HG03565 (cell line): ENCODE data around the gene PRDM5.

ENCODE experiments used
- ATAC-seq: cut with Tn5 transposase; IDR thresholded peaks from one replicate; pipeline ENCODE4 v1.9.1; 2021; ENCODE audit warnings: mild to moderate bottlenecking, moderate library complexity; ENCODE audit not compliant: unreplicated experiment

Gene PRDM5

DNA sequence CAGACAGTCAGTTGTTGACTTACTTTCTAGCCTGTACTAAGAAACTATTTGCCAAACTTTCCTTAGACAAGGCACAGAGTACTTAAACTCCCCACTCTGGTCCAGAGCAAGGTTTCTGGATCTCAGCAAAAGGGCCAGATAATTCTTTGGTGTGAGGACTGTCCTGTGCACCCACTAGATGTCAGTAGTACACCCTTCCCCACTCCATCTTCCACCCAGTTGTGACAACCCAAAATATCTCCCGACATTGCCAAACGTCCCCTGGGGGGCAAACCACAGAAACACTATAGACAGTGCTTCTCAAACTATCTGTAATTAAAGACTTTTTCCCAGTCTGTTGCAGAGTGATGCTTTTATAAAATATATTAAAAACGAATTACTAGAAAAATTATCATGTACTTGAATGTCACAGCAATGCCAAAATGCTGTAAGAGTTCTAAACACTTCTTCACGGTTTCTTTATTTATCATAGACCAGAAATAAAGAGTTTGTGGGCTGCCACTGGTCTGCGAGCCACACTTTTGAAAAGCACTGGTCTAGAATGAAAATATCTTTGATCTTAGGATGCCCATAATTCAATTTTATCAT is 203.5 kb downstream of the PRDM5 start:
- ATAC-seq: peak; percentile 79

GRCh38 chr4:120716346-120716745 is 206.2 kb downstream of the PRDM5 start:
- ATAC-seq: no peak

DNA sequence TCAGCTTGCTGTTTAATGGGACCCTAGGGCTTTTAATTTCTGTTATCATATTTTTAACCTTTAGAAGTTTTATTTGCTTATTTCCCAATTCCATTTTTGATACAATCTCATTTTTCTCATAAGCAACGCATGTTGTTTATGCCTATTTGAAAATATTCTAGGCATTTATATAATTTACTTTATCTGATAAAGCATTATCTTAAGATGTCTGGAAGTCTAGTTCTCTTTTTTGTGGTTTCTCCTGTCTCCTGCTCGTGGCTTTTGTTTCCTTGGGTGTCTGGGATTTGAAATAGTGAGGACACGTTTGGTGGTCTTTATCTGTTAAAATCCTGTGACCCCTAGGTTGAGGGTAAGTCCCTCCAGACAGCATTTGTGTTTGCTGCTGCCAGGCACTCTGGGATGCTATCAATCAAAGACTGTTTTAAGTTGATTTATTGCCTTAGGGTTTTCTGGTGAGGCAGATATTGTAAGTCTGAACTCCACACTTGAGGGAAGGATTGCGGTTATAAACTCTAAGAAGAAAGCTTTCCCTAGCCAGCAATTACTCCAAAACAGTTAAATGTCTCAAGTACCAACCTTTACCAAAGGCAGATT is 208.0 kb downstream of the PRDM5 start:
- no peak for ATAC-seq

GRCh38 chr4:120709991-120710390 is 212.5 kb downstream of the PRDM5 start:
- no peak for ATAC-seq

- ATAC-seq: no peak
These were observed 218.0 kb downstream of the PRDM5 start for GRCh38 chr4:120704538-120704937.

- ATAC-seq: no peak
These were observed 218.6 kb downstream of the PRDM5 start for GRCh38 chr4:120703908-120704307.

DNA sequence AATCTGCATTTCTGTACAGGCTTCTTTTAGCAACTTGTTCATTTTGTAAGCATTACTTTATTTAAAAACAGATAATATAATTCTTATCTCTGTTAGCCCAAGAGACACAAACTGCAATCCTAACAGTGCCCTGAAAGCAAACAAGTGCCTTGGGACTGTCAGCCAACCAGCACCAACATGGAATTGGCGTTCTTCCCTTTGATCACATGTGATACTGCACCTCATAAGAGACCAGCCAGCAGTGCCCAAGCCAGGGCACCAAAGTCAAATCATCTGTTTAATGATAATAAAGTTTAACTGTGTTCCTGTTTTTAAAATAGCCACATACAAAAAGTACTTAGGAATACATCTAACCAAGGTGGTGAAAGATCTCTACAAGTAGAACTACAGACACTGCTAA is 223.2 kb downstream of the PRDM5 start:
- ATAC-seq: no peak

DNA sequence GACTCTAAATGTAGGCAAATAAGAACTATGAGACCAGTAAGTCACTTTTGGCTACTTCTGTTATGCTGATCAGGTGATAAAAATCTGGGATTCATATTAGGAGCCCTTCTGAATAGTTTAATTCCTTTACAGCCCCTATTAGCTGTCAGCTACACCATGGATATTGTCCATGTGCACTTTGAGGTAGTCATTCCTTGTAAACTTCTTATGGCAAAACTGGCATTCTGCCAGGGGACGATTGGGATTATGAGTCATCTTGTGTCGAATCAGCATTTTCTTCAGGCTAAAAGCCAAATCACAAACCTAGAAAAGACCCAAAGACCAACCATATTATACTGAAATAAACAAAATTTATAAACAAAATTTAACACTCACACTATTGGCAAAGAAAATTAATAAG is 227.6 kb downstream of the PRDM5 start:
- ATAC-seq: no peak

DNA sequence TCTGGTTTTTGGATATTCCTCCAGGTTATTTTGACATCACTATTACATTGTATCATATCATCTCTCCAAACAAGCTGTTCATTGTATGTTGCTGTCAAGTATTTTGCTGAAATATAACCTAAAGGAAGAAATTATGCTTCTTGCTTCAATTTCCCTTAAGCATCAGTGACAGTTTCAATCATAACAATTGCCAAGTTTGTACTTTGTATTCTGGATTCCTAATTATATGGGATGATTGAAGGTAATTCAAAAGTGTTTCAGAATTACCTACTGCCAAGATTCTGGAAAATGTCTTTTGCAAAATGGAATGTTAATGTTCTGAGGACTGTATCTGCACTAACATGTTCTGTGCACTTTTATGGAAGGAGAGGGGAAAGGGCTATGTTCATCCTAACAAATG is 228.7 kb downstream of the PRDM5 start:
- no peak for ATAC-seq

DNA sequence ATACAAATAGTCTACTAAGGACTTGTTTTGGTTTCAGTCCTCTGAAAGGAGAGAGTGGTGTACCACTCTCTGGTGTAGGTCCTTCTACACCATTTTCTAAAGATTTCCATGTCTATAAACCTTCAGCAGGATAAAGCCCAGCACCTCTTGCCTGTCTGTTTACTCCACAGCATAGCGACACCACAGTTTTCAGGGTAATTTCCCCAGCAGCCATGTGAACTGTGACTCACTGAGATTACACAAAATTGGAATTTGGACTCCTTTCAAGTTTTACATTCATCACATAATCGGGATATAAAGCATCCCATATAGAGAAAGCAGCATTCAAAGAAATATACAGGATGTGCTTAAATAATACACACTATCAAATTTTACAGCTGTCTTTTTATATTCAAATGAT is 229.6 kb downstream of the PRDM5 start:
- no peak for ATAC-seq

GRCh38 chr4:120691536-120691935 is 231.0 kb downstream of the PRDM5 start:
- ATAC-seq: no peak

DNA sequence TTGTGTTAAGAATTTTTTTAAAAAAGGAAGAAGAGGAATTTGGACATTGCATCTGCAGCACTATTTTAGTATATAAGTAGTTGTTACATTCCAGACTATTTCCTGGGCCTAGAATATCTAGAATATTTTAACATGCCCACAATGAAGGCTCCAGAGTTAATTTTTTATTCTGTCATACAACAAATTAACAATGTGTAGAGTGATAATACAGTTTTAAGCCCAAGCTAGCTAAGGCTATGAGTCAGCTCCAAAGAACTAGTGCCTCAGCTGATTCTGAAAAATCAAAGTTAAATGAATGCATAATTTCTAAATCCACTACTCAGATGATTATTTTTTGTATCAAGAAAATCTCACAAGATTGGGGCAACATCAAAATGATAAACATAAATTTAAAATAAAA is 231.4 kb downstream of the PRDM5 start:
- no peak for ATAC-seq

GRCh38 chr4:120688791-120689190 is 233.7 kb downstream of the PRDM5 start:
- ATAC-seq: no peak

DNA sequence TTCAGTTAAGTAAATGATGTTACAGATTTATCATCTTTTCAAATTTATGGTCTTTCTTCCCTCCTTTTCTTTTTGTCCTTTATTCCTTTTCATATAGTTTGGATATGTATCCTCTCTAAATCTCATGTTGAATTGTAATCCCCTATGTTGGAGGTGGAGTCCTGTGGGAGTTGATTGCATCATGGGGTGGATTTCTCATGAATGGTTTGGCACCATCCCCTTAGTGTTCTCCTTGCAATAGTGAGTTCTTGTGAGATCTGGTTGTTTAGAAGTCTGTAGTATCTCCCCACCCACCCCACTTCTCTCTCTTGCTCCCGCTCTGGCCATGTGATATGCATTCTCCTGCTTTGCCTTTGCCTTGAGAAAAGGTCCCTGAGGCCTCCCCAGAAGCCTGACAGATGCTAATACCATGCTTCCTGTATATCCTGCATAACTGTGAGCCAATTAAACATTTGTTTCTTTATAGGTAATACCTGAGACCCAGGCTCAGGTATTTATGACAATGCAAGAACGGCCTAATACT is 236.7 kb downstream of the PRDM5 start:
- ATAC-seq: no peak

DNA sequence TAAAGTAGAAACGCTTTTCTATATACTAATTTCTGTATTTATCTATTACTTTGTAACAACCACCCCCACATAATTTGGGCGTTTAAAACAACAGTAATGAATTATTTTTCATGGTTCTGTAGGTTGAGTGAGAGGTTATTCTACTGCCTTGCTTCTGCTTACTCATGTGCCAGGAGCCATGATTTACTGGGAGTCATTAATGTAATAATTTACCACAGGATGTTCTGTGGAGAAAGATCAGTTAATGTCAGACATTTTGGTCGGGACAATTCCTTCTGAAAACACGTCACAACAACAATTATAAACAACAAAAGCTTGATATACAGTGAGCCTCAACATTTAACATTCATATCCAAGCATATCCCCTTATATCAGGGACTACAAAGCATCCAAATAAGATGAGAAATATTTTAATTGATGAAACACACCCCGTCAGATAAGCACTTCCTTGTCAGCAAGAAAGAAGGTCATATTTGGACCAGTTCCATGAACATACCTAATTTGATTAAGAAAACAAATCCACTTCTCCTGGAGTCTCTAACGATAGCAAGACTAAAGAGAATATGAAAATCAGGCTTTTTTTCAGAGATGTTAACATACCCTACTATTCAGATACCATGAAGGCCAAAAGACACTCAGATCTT is 238.5 kb downstream of the PRDM5 start:
- no peak for ATAC-seq

DNA sequence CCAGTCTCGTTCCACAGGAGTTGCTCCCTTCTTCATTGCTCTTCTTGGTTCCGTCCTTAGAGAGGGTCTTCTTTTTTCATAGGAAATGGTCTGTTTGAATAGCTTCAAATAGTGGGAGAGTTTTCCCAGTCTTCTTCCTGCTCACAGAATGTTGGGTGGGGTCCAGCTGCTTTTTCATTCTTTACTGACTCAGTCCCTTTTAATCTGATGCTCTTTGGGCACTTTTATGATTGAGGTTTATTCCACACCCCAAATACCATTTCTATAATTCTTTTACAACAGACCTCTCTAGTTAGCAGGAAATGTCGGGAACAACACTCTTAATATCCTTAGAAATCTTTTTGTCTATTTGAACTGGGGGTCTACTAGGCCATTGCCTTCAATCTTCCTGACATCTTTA is 239.5 kb downstream of the PRDM5 start:
- ATAC-seq: no peak

- no peak for ATAC-seq
These were observed 241.8 kb downstream of the PRDM5 start for GRCh38 chr4:120680647-120681228.

DNA sequence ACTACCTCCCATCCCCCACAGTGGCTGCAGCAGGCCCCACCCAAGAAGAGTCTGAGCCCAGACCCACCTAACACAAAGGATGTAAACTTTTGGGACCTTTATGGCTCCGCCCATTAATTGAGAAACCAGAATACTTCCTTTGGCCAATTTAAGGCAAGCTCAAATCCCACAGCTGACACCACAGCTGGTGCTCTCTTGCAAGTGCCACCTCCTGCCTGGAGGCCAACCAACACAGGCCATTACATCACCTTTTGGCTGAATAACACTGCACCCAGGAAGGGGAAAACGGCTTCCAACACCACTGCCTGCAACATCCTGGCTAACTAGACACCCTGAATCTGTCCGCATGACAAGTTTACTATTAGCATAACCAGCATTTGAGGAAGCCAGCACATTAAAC is 248.8 kb downstream of the PRDM5 start:
- ATAC-seq: no peak

GRCh38 chr4:120672558-120673147 is 249.9 kb downstream of the PRDM5 start:
- ATAC-seq: no peak

DNA sequence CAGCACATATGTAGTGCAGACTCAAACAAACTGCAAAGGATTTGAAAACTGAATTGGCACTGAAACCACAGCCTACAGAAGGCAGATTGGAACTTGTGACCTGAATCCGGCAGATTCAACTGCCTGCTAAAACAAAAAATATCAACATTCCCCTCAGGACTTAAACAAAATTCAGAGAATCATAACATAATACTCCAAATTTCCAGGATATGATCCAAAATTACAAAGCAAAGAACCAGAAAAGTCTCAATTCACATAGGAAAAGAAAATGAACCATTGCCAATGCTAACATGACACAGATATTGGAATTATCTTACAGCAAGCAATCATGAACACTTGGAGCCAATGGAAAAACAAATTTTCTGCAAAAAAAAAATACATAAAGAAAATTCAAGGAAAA is 250.4 kb downstream of the PRDM5 start:
- ATAC-seq: no peak

GRCh38 chr4:120671538-120671937 is 251.0 kb downstream of the PRDM5 start:
- ATAC-seq: no peak

- no peak for ATAC-seq
These were observed 255.4 kb downstream of the PRDM5 start for GRCh38 chr4:120667102-120667501.
